Chondrocyte (in vitro differentiated cells): ENCODE data around the gene SHC3. TPM values are rescaled to one million over a fixed set of nuclear protein-coding genes. Genes with fewer than 3 reads are reported as not detected.

Experiments used
- DNase-seq: peaks from one replicate; pipeline ENCODE4 v3.0.0; 2021; ENCODE audit warnings: mixed read lengths, low spot score
- H3K27ac Mint-ChIP-seq: one replicate; pipeline ENCODE4 v1.8.0; 2021; ENCODE audit warnings: mild to moderate bottlenecking, moderate library complexity, mixed read lengths; ENCODE audit not compliant: unreplicated experiment
- H3K27me3 Mint-ChIP-seq: 2 replicates; pipeline ENCODE4 v1.8.0; 2021; ENCODE audit warnings: low read depth, mixed read lengths
- H3K36me3 Mint-ChIP-seq: 2 replicates; pipeline ENCODE4 v1.8.0; 2021; ENCODE audit warnings: low read depth, mixed read lengths
- H3K4me1 Mint-ChIP-seq: 2 replicates; pipeline ENCODE4 v1.8.0; 2021; ENCODE audit warnings: low read depth, mild to moderate bottlenecking, mixed read lengths
- H3K4me3 Mint-ChIP-seq: one replicate; pipeline ENCODE4 v1.8.0; 2021; ENCODE audit warnings: mild to moderate bottlenecking, moderate library complexity, mixed read lengths; ENCODE audit not compliant: unreplicated experiment
- H3K9me3 Mint-ChIP-seq: 2 replicates; pipeline ENCODE4 v1.8.0; 2021; ENCODE audit warnings: low read depth, mixed read lengths
- CTCF ChIP-seq: fragments of 200-600 bp; sonication (generic); IDR thresholded peaks from 2 replicates; pipeline ENCODE4 v1.5.0; 2021; ENCODE audit warnings: antibody characterized with exemption, mild to moderate bottlenecking, moderate library complexity
- total RNA-seq: library from RNA; stranded (reverse); gene quantifications from 3 replicates; pipeline ENCODE4 v1.2.1, GENCODE V29; 2021

Gene SHC3
- total RNA-seq, 1 donor from 2014 or later: 0.30 TPM

- Mint-ChIP-seq H3K27me3 (peaks cover 7% of the 10 kb centered on the region), H3K4me3 (no peak overlapping the region), H3K27ac (no peak overlapping the region), H3K36me3 (peaks cover 3% of the 10 kb centered on the region), H3K4me1 (no peaks in the 10 kb centered on the region), H3K9me3 (peaks cover 21% of the 10 kb centered on the region)
- DNase-seq: no peak
- no peak for TF ChIP-seq CTCF
Measured at GRCh38 chr9:89032661-89033060, 146.0 kb downstream of the SHC3 start.

DNA sequence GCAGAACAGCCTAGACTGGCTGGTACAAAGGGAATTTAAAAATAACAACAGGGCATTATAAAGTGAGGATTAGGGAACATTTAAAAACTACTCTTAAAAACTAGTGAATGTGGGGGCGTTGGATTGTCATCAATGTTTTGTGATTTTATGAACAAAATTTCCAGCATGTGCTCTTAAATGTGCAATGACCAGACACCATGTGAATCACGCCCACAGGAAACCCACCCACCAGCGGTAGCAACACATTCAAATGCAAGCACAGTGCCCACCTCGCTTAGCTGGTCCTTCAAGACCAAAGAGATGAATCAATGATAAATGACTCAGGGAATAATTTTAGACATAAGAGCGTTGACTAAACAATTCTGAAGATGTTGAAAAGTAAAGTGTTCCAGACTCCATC lies 146.4 kb downstream of the SHC3 start:
- Mint-ChIP-seq H3K9me3 (peaks cover 21% of the 10 kb centered on the region), H3K27ac (no peak overlapping the region), H3K4me1 (no peaks in the 10 kb centered on the region), H3K27me3 (peaks cover 7% of the 10 kb centered on the region), H3K36me3 (peaks cover 3% of the 10 kb centered on the region), H3K4me3 (no peak overlapping the region)
- TF ChIP-seq CTCF: no peak
- no peak for DNase-seq

DNA sequence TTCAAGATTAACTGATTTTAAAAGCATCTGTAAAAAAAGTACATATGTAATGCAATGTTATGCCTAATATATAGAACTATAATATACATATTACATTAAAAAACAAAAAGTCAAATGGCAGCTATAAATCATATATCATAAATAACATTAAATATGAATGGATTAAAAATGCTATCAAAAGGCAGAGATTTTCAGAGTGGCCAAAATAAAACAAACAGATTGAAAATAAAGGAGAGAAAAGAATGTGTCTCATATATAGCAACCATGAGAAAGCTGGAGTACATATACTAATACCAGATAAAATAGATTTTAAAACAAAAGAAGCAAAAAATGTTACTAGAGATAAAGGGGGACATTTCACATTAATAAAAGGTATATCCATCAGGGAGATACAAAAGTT lies 148.8 kb downstream of the SHC3 start:
- Mint-ChIP-seq H3K9me3 (peaks cover 21% of the 10 kb centered on the region), H3K4me3 (no peak overlapping the region), H3K36me3 (peaks cover 3% of the 10 kb centered on the region), H3K27ac (no peak overlapping the region), H3K27me3 (peaks cover 2% of the 10 kb centered on the region), H3K4me1 (no peaks in the 10 kb centered on the region)
- TF ChIP-seq CTCF: no peak
- no peak for DNase-seq

- Mint-ChIP-seq H3K9me3 (peaks cover 21% of the 10 kb centered on the region), H3K4me1 (peaks cover 6% of the 10 kb centered on the region), H3K27me3 (no peaks in the 10 kb centered on the region), H3K27ac (no peak overlapping the region), H3K4me3 (no peak overlapping the region), H3K36me3 (peaks cover 3% of the 10 kb centered on the region)
- TF ChIP-seq CTCF: no peak
- no peak for DNase-seq
Measured at GRCh38 chr9:89026876-89027275, 151.7 kb downstream of the SHC3 start.

DNA sequence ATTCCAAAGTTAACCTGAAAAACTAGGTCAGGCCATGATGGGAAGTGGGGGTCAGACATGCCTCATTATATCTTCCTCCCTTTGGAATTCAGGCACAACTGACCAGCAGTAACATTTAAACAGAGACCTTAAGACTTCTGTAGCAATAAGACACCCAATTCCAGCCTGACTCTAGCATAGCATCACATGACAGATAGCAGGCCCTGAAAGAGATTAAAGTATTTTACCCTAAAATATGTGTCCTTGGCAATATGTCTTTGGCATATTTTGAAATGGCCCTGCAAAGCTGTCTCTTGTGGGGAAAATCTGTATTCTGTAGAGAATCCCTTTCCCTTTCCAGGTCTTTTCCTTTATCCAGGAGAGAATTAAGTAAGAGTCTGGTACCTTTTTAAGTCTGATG lies 153.1 kb downstream of the SHC3 start:
- peaks cover 3% of the 10 kb centered on the region for H3K36me3 Mint-ChIP-seq
- no peak for DNase-seq
- H3K9me3 Mint-ChIP-seq: peaks cover 12% of the 10 kb centered on the region
- no peak overlapping the region for H3K27ac Mint-ChIP-seq
- no peak for TF ChIP-seq CTCF
- H3K4me1 Mint-ChIP-seq: peaks cover 19% of the 10 kb centered on the region
- no peaks in the 10 kb centered on the region for H3K27me3 Mint-ChIP-seq
- H3K4me3 Mint-ChIP-seq: no peak overlapping the region
